ENCODE data around the gene GIT1.
A peak's percentile ranks its signal among the peaks of the same experiment; 100 is the strongest.

The GIT1 gene

GRCh38 chr17:29597361-29598172 lies 8.1 kb upstream of the GIT1 start:
- TF ChIP-seq CTCF (conservative IDR thresholded peaks at IDR 0.05; ENCODE audit: low read depth, low read length) = no peak
- no peak for DNase-seq (ENCODE audit: low read depth)
- H3K4me3 ChIP-seq (ENCODE audit: low read length) = no peak overlapping the region

GRCh38 chr17:29596811-29597210 lies 7.4 kb upstream of the GIT1 start:
- no peak overlapping the region for H3K4me3 ChIP-seq (ENCODE audit: low read length)
- DNase-seq (ENCODE audit: low read depth) = no peak
- TF ChIP-seq CTCF (conservative IDR thresholded peaks at IDR 0.05; ENCODE audit: low read depth, low read length) = no peak

- no peak for TF ChIP-seq CTCF (conservative IDR thresholded peaks at IDR 0.05; ENCODE audit: low read depth, low read length)
- no peak overlapping the region for H3K4me3 ChIP-seq (ENCODE audit: low read length)
- DNase-seq (ENCODE audit: low read depth) = no peak
Observed at GRCh38 chr17:29595943-29596774, 6.7 kb upstream of the GIT1 start.

- no peak overlapping the region for H3K4me3 ChIP-seq (ENCODE audit: low read length)
- no peak for DNase-seq (ENCODE audit: low read depth)
- no peak for TF ChIP-seq CTCF (conservative IDR thresholded peaks at IDR 0.05; ENCODE audit: low read depth, low read length)
Observed at GRCh38 chr17:29595107-29595942, 5.9 kb upstream of the GIT1 start.

GRCh38 chr17:29594519-29595090 lies 5.2 kb upstream of the GIT1 start:
- no peak for DNase-seq (ENCODE audit: low read depth)
- peak overlapping the region; percentile 68 for H3K4me3 ChIP-seq (ENCODE audit: low read length)

More at GRCh38 chr17:29594519-29595090, 5.2 kb upstream of the GIT1 start:
- TF ChIP-seq CTCF (conservative IDR thresholded peaks at IDR 0.05; ENCODE audit: low read depth, low read length) = no peak

Data from retinal pigment epithelial cell (primary cell).